ENCODE data around the gene ISM2. TPM values are rescaled to one million over a fixed set of nuclear protein-coding genes. Genes with fewer than 3 reads are reported as not detected.
"Not testable (repeated sequence)": the region's sequence is repeated elsewhere in the genome, so short reads cannot be mapped to it uniquely, and the experiment has no call there.

The ISM2 gene
- total RNA-seq, 2 experiments from 2014 or later = not detected

DNA sequence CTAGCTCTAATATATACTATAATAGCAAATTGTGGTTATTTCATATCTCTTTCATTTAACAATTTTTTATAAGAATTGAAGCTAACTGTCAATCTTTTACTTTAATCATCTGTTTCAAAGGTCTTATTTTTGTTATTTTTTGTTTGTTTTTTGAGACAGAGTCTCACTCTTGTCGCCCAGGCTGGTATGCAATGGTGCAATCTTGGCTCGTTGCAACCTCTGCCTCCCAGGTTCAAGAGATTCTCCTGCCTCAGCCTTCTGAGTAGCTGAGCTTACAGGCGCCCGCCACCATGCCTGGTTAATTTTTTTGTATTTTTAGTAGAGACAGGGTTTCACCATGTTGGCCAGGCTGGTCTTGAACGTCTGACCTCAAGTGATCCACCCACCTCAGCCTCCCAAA lies 30.1 kb upstream of the ISM2 start:
- CTCF ChIA-PET = interaction anchor here (1.1 kb wide), 1 partner anchor 11 kb away, joined by 3 read pairs; no protein-coding TSS in a partner anchor
- H3K27me3 Mint-ChIP-seq; DNase-seq; H3K27ac Mint-ChIP-seq; H3K36me3 Mint-ChIP-seq (ENCODE audit: low read depth); POLR2A ChIA-PET; H3K4me3 Mint-ChIP-seq; H3K9me3 Mint-ChIP-seq; H3K4me1 Mint-ChIP-seq: not testable (repeated sequence)

GRCh38 chr14:77526266-77526665 lies 27.6 kb upstream of the ISM2 start:
- ChIA-PET POLR2A (no interaction called here), CTCF (interaction anchor here (0.6 to 1.3 kb wide), 3 partner anchors 9 to 213 kb away, joined by 3 to 5 read pairs (median 3); no protein-coding TSS in a partner anchor)
- Mint-ChIP-seq H3K27me3 (no peaks in the 10 kb centered on the region), H3K9me3 (no peaks in the 10 kb centered on the region), H3K27ac (no peak overlapping the region), H3K4me1 (peaks cover 9% of the 10 kb centered on the region), H3K36me3 (ENCODE audit: low read depth) (peaks cover 3% of the 10 kb centered on the region), H3K4me3 (no peak overlapping the region)
- DNase-seq = no peak

GRCh38 chr14:77524536-77524935 lies 25.9 kb upstream of the ISM2 start:
- H3K36me3 Mint-ChIP-seq (ENCODE audit: low read depth) = peaks cover 20% of the 10 kb centered on the region
- no peak for DNase-seq
- H3K27ac Mint-ChIP-seq = no peak overlapping the region
- no peaks in the 10 kb centered on the region for H3K4me1 Mint-ChIP-seq
- H3K27me3 Mint-ChIP-seq = no peaks in the 10 kb centered on the region
- no peak overlapping the region for H3K4me3 Mint-ChIP-seq
- no peaks in the 10 kb centered on the region for H3K9me3 Mint-ChIP-seq
- ChIA-PET POLR2A (no interaction called here), CTCF (interaction anchor here (0.8 kb wide), 1 partner anchor 19 kb away, joined by 3 read pairs; no protein-coding TSS in a partner anchor)

DNA sequence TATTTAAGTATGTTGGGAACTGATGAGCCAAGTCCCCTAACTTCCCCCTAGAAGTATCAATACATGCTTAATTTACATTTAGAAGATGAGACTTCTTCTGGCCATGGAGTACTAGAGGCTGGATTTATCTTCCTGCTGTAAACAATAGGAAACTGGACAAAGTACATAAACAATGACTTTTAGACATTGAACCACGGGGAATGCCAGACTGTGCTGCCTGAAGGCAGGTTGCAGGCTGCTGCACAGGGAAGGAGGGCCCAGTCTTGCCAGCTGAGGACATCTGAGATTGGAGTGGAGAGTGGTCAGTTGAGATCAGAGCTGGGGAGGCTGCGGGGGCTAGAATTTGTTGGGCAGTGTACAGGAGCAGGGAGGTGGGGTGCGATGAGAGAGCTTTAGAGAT lies 24.5 kb upstream of the ISM2 start:
- no peak overlapping the region for H3K4me3 Mint-ChIP-seq
- H3K27me3 Mint-ChIP-seq = no peaks in the 10 kb centered on the region
- no peaks in the 10 kb centered on the region for H3K4me1 Mint-ChIP-seq
- POLR2A ChIA-PET = no interaction called here
- H3K27ac Mint-ChIP-seq = no peak overlapping the region
- CTCF ChIA-PET = no interaction called here
- DNase-seq = no peak
- peaks cover 30% of the 10 kb centered on the region for H3K36me3 Mint-ChIP-seq (ENCODE audit: low read depth)
- H3K9me3 Mint-ChIP-seq = no peaks in the 10 kb centered on the region

DNA sequence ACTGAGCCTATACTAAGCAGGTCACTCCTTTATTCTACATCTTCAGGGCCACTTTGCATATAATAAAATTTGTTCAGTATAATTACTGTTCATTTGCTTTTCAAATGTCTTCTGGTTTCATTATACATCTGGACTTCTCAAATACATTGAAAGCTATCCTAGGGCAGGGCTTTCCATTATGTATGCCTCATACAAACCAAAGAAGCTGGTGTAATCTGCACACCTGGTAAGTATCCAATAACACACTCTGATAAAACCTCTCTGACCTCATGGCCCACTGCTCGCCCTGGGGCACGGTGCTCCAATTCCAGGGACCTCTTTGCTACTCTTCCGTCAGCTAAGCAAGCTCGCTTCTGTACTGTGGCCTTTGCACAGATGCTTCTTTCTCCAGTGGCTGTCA lies 21.9 kb upstream of the ISM2 start:
- CTCF ChIA-PET = interaction anchor here (0.6 kb wide), 1 partner anchor 82 kb away, joined by 5 read pairs; no protein-coding TSS in a partner anchor
- peaks cover 43% of the 10 kb centered on the region for H3K36me3 Mint-ChIP-seq (ENCODE audit: low read depth)

GRCh38 chr14:77516126-77516525 lies 17.5 kb upstream of the ISM2 start:
- H3K4me1 Mint-ChIP-seq = no peaks in the 10 kb centered on the region
- no peaks in the 10 kb centered on the region for H3K27me3 Mint-ChIP-seq
- CTCF ChIA-PET = no interaction called here
- no peak for DNase-seq
- no peak overlapping the region for H3K27ac Mint-ChIP-seq
- POLR2A ChIA-PET = no interaction called here
- no peak overlapping the region for H3K4me3 Mint-ChIP-seq
- H3K9me3 Mint-ChIP-seq = no peaks in the 10 kb centered on the region
- peaks cover 57% of the 10 kb centered on the region for H3K36me3 Mint-ChIP-seq (ENCODE audit: low read depth)

More for the DNA sequence above, 21.9 kb upstream of the ISM2 start:
- H3K9me3 Mint-ChIP-seq = no peaks in the 10 kb centered on the region
- POLR2A ChIA-PET = no interaction called here
- H3K4me3 Mint-ChIP-seq = no peak overlapping the region
- DNase-seq = no peak
- no peak overlapping the region for H3K27ac Mint-ChIP-seq
- no peaks in the 10 kb centered on the region for H3K27me3 Mint-ChIP-seq
- no peaks in the 10 kb centered on the region for H3K4me1 Mint-ChIP-seq

GRCh38 chr14:77511486-77512162 lies 13.0 kb upstream of the ISM2 start:
- no peaks in the 10 kb centered on the region for H3K9me3 Mint-ChIP-seq
- H3K4me1 Mint-ChIP-seq = no peaks in the 10 kb centered on the region
- H3K27ac Mint-ChIP-seq = no peak overlapping the region
- H3K36me3 Mint-ChIP-seq (ENCODE audit: low read depth) = peaks cover 53% of the 10 kb centered on the region
- H3K27me3 Mint-ChIP-seq = no peaks in the 10 kb centered on the region
- CTCF ChIA-PET = interaction anchor here (1.4 kb wide), 1 partner anchor 61 kb away, joined by 4 read pairs; no protein-coding TSS in a partner anchor
- H3K4me3 Mint-ChIP-seq = no peak overlapping the region
- POLR2A ChIA-PET = no interaction called here
- no peak for DNase-seq

DNA sequence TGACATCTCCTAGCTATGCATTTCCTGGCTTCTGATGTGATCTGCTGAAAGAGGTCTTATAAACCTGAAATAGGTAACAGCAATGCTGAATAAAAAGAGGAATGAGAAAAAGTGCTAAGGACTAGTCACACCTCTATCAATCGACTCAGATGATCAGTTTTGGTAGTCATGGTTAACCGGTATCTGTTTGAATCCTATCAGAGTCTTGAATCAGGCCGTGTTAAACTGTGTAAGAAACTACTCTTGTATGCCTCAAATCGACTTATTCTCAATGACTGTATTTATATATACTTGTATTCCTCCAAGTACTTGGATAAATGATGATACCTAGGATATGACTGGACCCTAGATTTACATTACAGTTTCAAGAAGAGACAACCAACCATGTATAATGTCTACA lies 10.8 kb upstream of the ISM2 start:
- no peak for DNase-seq
- Mint-ChIP-seq H3K36me3 (ENCODE audit: low read depth) (peaks cover 51% of the 10 kb centered on the region), H3K4me3 (no peak overlapping the region), H3K9me3 (peaks cover 2% of the 10 kb centered on the region), H3K27me3 (no peaks in the 10 kb centered on the region), H3K4me1 (no peaks in the 10 kb centered on the region), H3K27ac (no peak overlapping the region)
- POLR2A ChIA-PET = no interaction called here
- CTCF ChIA-PET = no interaction called here

GRCh38 chr14:77508876-77509275 lies 10.3 kb upstream of the ISM2 start:
- Mint-ChIP-seq H3K9me3 (peaks cover 2% of the 10 kb centered on the region), H3K4me3 (no peak overlapping the region), H3K27ac (no peak overlapping the region), H3K27me3 (no peaks in the 10 kb centered on the region), H3K36me3 (ENCODE audit: low read depth) (peaks cover 51% of the 10 kb centered on the region), H3K4me1 (no peaks in the 10 kb centered on the region)
- no peak for DNase-seq
- ChIA-PET CTCF (no interaction called here), POLR2A (no interaction called here)

- H3K27me3 Mint-ChIP-seq = no peaks in the 10 kb centered on the region
- H3K27ac Mint-ChIP-seq = no peak overlapping the region
- DNase-seq = no peak
- ChIA-PET CTCF (interaction anchor here (1.1 kb wide), 1 partner anchor 44 kb away, joined by 4 read pairs; no protein-coding TSS in a partner anchor), POLR2A (no interaction called here)
- peaks cover 4% of the 10 kb centered on the region for H3K9me3 Mint-ChIP-seq
- no peak overlapping the region for H3K4me3 Mint-ChIP-seq
- H3K36me3 Mint-ChIP-seq (ENCODE audit: low read depth) = peaks cover 52% of the 10 kb centered on the region
- no peaks in the 10 kb centered on the region for H3K4me1 Mint-ChIP-seq
These were observed 9.6 kb upstream of the ISM2 start for GRCh38 chr14:77508249-77508648.

- ChIA-PET CTCF (interaction anchor here (1.1 kb wide), 1 partner anchor 44 kb away, joined by 4 read pairs; no protein-coding TSS in a partner anchor), POLR2A (no interaction called here)
- Mint-ChIP-seq H3K27ac (no peak overlapping the region), H3K36me3 (ENCODE audit: low read depth) (peaks cover 55% of the 10 kb centered on the region), H3K4me3 (no peak overlapping the region), H3K9me3 (peaks cover 6% of the 10 kb centered on the region), H3K27me3 (no peaks in the 10 kb centered on the region), H3K4me1 (no peaks in the 10 kb centered on the region)
- no peak for DNase-seq
These were observed 9.1 kb upstream of the ISM2 start for GRCh38 chr14:77507762-77508161.

GRCh38 chr14:77505031-77505430 lies 6.4 kb upstream of the ISM2 start:
- ChIA-PET CTCF (interaction anchor here (1.2 kb wide), 1 partner anchor 19 kb away, joined by 3 read pairs; no protein-coding TSS in a partner anchor), POLR2A (no interaction called here)
- peaks cover 6% of the 10 kb centered on the region for H3K9me3 Mint-ChIP-seq
- H3K27me3 Mint-ChIP-seq = peaks cover 11% of the 10 kb centered on the region
- no peaks in the 10 kb centered on the region for H3K4me1 Mint-ChIP-seq
- peaks cover 32% of the 10 kb centered on the region for H3K36me3 Mint-ChIP-seq (ENCODE audit: low read depth)
- H3K27ac Mint-ChIP-seq = no peak overlapping the region
- H3K4me3 Mint-ChIP-seq = no peak overlapping the region
- DNase-seq = no peak

DNA sequence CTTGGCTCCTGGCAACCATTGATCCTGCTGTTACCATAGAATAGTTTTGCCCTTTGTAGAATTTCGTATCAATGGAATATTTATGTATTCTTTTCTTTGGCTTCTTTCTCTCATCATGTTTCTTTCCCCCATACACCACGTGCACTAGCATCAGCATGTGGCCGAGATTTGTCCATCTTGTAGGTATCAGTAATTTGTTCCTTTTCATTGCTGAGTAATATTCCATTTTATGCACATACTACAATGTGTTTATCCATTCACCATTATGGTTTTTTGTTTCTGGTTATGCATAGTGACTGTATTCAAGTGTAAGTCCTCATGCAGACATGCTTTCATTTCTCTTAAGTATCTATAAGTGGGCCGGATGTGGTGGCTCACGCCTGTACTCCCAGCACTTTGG lies 4.5 kb upstream of the ISM2 start:
- no peak for DNase-seq
- POLR2A ChIA-PET = no interaction called here
- peaks cover 25% of the 10 kb centered on the region for H3K36me3 Mint-ChIP-seq (ENCODE audit: low read depth)
- no peak overlapping the region for H3K4me3 Mint-ChIP-seq
- H3K27ac Mint-ChIP-seq = no peak overlapping the region
- peaks cover 6% of the 10 kb centered on the region for H3K9me3 Mint-ChIP-seq
- peaks cover 3% of the 10 kb centered on the region for H3K4me1 Mint-ChIP-seq
- CTCF ChIA-PET = interaction anchor here (0.6 kb wide), 2 partner anchors 25 to 1199 kb away, joined by 3 to 4 read pairs; no protein-coding TSS in a partner anchor
- peaks cover 21% of the 10 kb centered on the region for H3K27me3 Mint-ChIP-seq
